ENCODE results near the gene HLA-DRB5.
"Not testable (repeated sequence)": the region's sequence is repeated elsewhere in the genome, so short reads cannot be mapped to it uniquely, and the experiment has no call there.

DNA sequence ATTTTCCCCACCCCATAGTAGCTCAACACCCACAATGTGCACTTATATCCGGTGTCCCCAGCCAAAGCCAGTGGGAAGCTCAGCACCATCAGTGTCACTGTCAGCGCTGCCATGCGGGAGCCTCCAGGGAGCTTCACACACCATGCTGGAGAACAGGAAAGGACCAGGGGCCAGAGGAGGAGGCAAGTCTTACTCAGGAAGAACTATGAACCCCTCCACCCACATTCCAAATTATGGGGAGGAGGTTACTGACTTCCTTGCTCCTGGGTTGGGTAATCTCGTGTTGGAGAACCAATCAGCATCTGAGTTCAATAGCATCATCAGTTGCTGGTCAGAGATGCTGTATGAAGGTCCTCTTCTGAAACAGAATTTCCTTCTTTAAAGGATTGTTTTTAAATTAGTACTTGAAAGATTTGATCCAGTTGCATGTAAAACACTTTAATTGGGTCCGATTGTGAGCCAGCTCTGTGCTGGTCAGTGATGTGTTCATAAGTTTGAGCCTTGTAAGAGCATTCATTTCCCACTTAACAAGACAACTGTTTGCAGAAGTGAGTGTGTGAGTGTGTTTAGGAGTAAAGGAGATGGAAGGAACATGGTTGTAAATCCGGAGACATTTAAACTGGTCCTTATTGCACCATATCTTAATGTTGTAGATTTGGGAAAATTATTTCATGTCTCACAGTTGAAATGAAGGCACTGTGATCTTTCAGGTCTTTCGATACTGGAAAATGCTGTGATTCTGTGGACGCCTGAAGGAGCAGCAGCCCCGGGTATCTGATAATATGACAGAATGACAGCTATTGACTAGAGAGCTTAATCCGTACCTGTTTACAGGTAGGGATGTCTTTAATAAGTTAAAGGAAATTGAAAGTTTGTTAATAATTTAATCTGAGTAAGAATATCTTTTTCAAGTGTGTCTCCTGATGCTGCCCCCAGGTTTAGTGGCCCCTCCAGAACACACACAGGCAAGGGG, 56.4 kb downstream of the HLA-DRB5 start:
- TF ChIP-seq, protein P1, sequence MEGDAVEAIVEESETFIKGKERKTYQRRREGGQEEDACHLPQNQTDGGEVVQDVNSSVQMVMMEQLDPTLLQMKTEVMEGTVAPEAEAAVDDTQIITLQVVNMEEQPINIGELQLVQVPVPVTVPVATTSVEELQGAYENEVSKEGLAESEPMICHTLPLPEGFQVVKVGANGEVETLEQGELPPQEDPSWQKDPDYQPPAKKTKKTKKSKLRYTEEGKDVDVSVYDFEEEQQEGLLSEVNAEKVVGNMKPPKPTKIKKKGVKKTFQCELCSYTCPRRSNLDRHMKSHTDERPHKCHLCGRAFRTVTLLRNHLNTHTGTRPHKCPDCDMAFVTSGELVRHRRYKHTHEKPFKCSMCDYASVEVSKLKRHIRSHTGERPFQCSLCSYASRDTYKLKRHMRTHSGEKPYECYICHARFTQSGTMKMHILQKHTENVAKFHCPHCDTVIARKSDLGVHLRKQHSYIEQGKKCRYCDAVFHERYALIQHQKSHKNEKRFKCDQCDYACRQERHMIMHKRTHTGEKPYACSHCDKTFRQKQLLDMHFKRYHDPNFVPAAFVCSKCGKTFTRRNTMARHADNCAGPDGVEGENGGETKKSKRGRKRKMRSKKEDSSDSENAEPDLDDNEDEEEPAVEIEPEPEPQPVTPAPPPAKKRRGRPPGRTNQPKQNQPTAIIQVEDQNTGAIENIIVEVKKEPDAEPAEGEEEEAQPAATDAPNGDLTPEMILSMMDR (IDR thresholded peaks at IDR 0.05; ENCODE audit: control extremely low read depth in 1 of 3, insufficient read depth in 1 of 3, low read depth in 1 of 3, low read length in 3 of 3): not testable (repeated sequence)
- TF ChIP-seq SRF (IDR thresholded peaks at IDR 0.05; ENCODE audit: low read depth, low read length): not testable (repeated sequence)
